ENCODE results near the gene TBC1D14.

The TBC1D14 gene

GRCh38 chr4:7040765-7041164 lies 131.1 kb downstream of the TBC1D14 start:
- no peaks in the 10 kb centered on the region for H3K36me3 ChIP-seq (replicated peaks)
- no peak for DNase-seq
- H3K27me3 ChIP-seq (replicated peaks): no peaks in the 10 kb centered on the region
- TF ChIP-seq CTCF (IDR thresholded peaks at IDR 0.05; ENCODE audit: low read depth, low read length, missing control alignments): no peak
- no peak overlapping the region for H3K4me3 ChIP-seq (ENCODE audit: low read depth, low read length)
- in situ Hi-C loops (cut with HindIII; ENCODE audit: low pct_ligation_motif_present, low sequenced_read_pairs): no loop called here
- H3K27ac ChIP-seq: no peak overlapping the region

GRCh38 chr4:7041246-7041645 lies 131.6 kb downstream of the TBC1D14 start:
- Histone ChIP-seq H3K27ac (no peak overlapping the region), H3K4me3 (ENCODE audit: low read depth, low read length) (no peak overlapping the region), H3K36me3 (replicated peaks) (no peaks in the 10 kb centered on the region), H3K27me3 (replicated peaks) (no peaks in the 10 kb centered on the region)
- no peak for TF ChIP-seq CTCF (IDR thresholded peaks at IDR 0.05; ENCODE audit: low read depth, low read length, missing control alignments)
- in situ Hi-C loops (cut with HindIII; ENCODE audit: low pct_ligation_motif_present, low sequenced_read_pairs): no loop called here
- DNase-seq: no peak

- no peaks in the 10 kb centered on the region for H3K27me3 ChIP-seq (replicated peaks)
- TF ChIP-seq CTCF (IDR thresholded peaks at IDR 0.05; ENCODE audit: low read depth, low read length, missing control alignments): no peak
- peak overlapping the region; percentile 70 for H3K4me3 ChIP-seq (ENCODE audit: low read depth, low read length)
- in situ Hi-C loops (cut with HindIII; ENCODE audit: low pct_ligation_motif_present, low sequenced_read_pairs): no loop called here
- no peaks in the 10 kb centered on the region for H3K36me3 ChIP-seq (replicated peaks)
- H3K27ac ChIP-seq: peak overlapping the region; percentile 53
- no peak for DNase-seq
Observed at GRCh38 chr4:7041801-7042502, 132.3 kb downstream of the TBC1D14 start.

- H3K27ac ChIP-seq: peak overlapping the region; percentile 53
- TF ChIP-seq CTCF (IDR thresholded peaks at IDR 0.05; ENCODE audit: low read depth, low read length, missing control alignments): no peak
- no peaks in the 10 kb centered on the region for H3K36me3 ChIP-seq (replicated peaks)
- DNase-seq: peak; percentile 95
- H3K27me3 ChIP-seq (replicated peaks): no peaks in the 10 kb centered on the region
- in situ Hi-C loops (cut with HindIII; ENCODE audit: low pct_ligation_motif_present, low sequenced_read_pairs): no loop called here
- peak overlapping the region; percentile 70 for H3K4me3 ChIP-seq (ENCODE audit: low read depth, low read length)
Observed at GRCh38 chr4:7042503-7043283, 133.1 kb downstream of the TBC1D14 start.

GRCh38 chr4:7043284-7044136 lies 133.9 kb downstream of the TBC1D14 start, which contains the start of gene TADA2B:
TADA2B (plus strand) TSS chr4:7043372; CDS start chr4:7043580, 208 bp downstream.
- Histone ChIP-seq H3K4me3 (ENCODE audit: low read depth, low read length) (peak within 1 kb of the TSS; percentile 79), H3K27ac (peak within 1 kb of the TSS; percentile 71), H3K36me3 (replicated peaks) (no peaks in the 10 kb centered on the region), H3K27me3 (replicated peaks) (no peaks in the 10 kb centered on the region)
- TF ChIP-seq CTCF (IDR thresholded peaks at IDR 0.05; ENCODE audit: low read depth, low read length, missing control alignments): peak; percentile 28
- no peak for DNase-seq
- in situ Hi-C loops (cut with HindIII; ENCODE audit: low pct_ligation_motif_present, low sequenced_read_pairs): no loop called here
